HCT116 (cell line): Measurements from ENCODE around the gene CLCN5.

Experiments
- CEBPB ChIP-seq: IDR thresholded peaks from 2 replicates; pipeline ENCODE4 v1.6.1; 2012; ENCODE audit warnings: low read depth
- EZH2 ChIP-seq: fragments of 200-600 bp; sonication (generic); IDR thresholded peaks from 2 replicates; pipeline ENCODE4 v1.6.1; 2017; ENCODE audit warnings: antibody characterized with exemption, mixed run types
- FOSL1 ChIP-seq: IDR thresholded peaks from 2 replicates; pipeline ENCODE4 v1.6.1; 2012; ENCODE audit warnings: low read depth
- POLR2AphosphoS5 ChIP-seq: IDR thresholded peaks from 2 replicates; pipeline ENCODE4 v1.6.1; 2011; ENCODE audit warnings: mild to moderate bottlenecking, low read depth, low read length, moderate library complexity
- RAD21 ChIP-seq: IDR thresholded peaks from 2 replicates; pipeline ENCODE4 v1.6.1; 2012; ENCODE audit warnings: low read depth, mild to moderate bottlenecking
- YY1 ChIP-seq: IDR thresholded peaks from 2 replicates; pipeline ENCODE4 v1.6.1; 2011; ENCODE audit warnings: low read length, low read depth, moderate library complexity, mild to moderate bottlenecking; ENCODE audit not compliant: insufficient replicate concordance; ENCODE audit errors: extremely low read depth
- TF ChIP-seq, protein P1 (sequence below), 3 experiments: fragments of 200-600 bp in 1 of 3; sonication (generic) in 1 of 3; IDR thresholded peaks in 2 of 3; conservative IDR thresholded peaks in 1 of 3; 2 replicates each; pipeline ENCODE4 v1.5.1; 2012 to 2017; ENCODE audit warnings: low read depth in 2 of 3, low read length in 2 of 3, antibody characterized with exemption in 1 of 3, borderline replicate concordance in 1 of 3, control low read depth in 1 of 3, mild to moderate bottlenecking in 1 of 3, mixed read lengths in 1 of 3, mixed run types in 1 of 3, moderate library complexity in 1 of 3; ENCODE audit not compliant: insufficient read depth in 1 of 3
- TF ChIP-seq, protein P2 (sequence below): IDR thresholded peaks from 2 replicates; pipeline ENCODE4 v1.6.1; 2011; ENCODE audit warnings: mild to moderate bottlenecking, low read length, moderate library complexity; ENCODE audit not compliant: insufficient replicate concordance; ENCODE audit errors: extremely low read depth

GRCh38 chrX:49988143-49988542 is 65.7 kb downstream of the CLCN5 start:
- TF ChIP-seq RAD21 (no peak), CEBPB (no peak), YY1 (no peak), FOSL1 (no peak), POLR2AphosphoS5 (no peak), EZH2 (no peak)
- TF ChIP-seq, protein P1, sequence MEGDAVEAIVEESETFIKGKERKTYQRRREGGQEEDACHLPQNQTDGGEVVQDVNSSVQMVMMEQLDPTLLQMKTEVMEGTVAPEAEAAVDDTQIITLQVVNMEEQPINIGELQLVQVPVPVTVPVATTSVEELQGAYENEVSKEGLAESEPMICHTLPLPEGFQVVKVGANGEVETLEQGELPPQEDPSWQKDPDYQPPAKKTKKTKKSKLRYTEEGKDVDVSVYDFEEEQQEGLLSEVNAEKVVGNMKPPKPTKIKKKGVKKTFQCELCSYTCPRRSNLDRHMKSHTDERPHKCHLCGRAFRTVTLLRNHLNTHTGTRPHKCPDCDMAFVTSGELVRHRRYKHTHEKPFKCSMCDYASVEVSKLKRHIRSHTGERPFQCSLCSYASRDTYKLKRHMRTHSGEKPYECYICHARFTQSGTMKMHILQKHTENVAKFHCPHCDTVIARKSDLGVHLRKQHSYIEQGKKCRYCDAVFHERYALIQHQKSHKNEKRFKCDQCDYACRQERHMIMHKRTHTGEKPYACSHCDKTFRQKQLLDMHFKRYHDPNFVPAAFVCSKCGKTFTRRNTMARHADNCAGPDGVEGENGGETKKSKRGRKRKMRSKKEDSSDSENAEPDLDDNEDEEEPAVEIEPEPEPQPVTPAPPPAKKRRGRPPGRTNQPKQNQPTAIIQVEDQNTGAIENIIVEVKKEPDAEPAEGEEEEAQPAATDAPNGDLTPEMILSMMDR (IDR thresholded peaks at IDR 0.05 in 2 of 3, conservative IDR thresholded peaks at IDR 0.05 in 1 of 3; ENCODE audit: borderline replicate concordance in 1 of 3, insufficient read depth in 1 of 3, low read depth in 2 of 3, low read length in 2 of 3) = no peak
- TF ChIP-seq, protein P2, sequence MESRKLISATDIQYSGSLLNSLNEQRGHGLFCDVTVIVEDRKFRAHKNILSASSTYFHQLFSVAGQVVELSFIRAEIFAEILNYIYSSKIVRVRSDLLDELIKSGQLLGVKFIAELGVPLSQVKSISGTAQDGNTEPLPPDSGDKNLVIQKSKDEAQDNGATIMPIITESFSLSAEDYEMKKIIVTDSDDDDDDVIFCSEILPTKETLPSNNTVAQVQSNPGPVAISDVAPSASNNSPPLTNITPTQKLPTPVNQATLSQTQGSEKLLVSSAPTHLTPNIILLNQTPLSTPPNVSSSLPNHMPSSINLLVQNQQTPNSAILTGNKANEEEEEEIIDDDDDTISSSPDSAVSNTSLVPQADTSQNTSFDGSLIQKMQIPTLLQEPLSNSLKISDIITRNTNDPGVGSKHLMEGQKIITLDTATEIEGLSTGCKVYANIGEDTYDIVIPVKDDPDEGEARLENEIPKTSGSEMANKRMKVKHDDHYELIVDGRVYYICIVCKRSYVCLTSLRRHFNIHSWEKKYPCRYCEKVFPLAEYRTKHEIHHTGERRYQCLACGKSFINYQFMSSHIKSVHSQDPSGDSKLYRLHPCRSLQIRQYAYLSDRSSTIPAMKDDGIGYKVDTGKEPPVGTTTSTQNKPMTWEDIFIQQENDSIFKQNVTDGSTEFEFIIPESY = no peak
